GM21515 (cell line): Measurements from ENCODE around the gene TRABD.
"Not testable (repeated sequence)": the region's sequence is repeated elsewhere in the genome, so short reads cannot be mapped to it uniquely, and the experiment has no call there.

ENCODE experiments used
- ATAC-seq: cut with Tn5 transposase; IDR thresholded peaks from one replicate; pipeline ENCODE4 v1.9.1; 2021; ENCODE audit not compliant: unreplicated experiment

TRABD gene

GRCh38 chr22:50200461-50201190 is 14.9 kb downstream of the TRABD start, which contains the start of gene SELENOO:
SELENOO (plus strand) TSS chr22:50201011; CDS start chr22:50201037, 26 bp downstream.
- ATAC-seq, result peak; percentile 68

- peak; percentile 22 for ATAC-seq
These were observed 15.7 kb downstream of the TRABD start for GRCh38 chr22:50201191-50202129.

DNA sequence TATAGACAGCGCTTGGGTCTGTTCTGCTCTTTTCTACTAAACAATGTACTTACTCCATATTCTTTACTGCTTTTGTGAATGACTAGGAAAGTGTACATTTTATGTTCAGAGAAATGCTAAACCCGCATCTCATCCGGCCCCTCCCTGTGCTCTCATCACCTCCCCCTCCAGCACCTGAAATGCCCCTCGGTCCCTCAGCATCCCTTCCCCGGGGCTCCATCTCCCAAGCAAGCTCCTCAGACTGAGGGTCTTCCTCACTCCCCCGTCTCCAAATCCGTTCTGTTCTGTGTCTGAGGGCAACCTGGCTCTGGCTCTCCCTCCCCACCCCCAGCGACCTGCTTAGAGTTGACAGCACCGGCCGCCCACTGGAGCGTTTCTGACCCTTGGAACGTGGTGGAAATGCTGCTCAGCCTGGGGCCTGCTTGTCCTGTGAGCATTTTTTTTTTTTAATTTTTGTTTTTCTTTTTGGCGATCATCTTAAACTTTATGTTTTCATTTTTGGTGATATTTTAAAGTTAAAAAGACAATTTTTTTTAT is 16.5 kb downstream of the TRABD start:
- ATAC-seq, result no peak

DNA sequence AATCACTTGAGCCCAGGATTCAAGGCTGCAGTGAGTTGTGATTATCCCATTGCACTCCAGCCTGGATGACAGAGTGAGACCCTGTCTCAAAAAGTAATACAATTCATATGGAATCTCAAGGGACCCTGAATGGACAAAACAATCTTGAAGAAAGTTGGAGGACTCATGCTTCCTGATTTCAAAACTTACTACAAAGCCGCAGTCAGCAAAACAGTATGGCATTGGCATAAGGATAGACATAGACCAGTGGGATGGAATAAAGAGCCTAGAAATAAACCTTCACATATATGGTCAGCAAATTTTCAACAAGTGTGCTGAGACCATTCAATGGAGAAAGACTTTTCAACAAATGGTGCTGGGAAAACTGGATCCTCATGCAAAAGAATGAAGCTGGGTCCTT is 17.6 kb downstream of the TRABD start:
- no peak for ATAC-seq

DNA sequence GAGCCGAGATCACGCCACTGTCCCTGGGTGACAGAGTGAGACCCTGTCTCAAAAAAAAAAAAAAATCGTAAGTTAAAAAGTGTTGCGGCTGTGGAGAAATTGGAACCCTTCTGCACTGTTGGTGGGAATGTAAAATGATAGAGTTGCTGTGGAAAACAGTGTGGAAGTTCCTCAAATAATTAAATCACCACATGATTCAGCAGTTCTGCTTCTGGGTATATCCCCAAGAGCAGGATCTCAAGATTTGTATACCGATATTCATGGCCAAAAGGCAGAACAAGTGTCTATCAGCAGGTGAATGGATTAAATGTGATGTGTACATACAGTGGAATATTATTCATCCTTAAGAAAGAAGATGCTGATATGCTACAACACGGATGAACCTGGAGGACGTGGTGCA is 18.9 kb downstream of the TRABD start:
- ATAC-seq, result no peak

DNA sequence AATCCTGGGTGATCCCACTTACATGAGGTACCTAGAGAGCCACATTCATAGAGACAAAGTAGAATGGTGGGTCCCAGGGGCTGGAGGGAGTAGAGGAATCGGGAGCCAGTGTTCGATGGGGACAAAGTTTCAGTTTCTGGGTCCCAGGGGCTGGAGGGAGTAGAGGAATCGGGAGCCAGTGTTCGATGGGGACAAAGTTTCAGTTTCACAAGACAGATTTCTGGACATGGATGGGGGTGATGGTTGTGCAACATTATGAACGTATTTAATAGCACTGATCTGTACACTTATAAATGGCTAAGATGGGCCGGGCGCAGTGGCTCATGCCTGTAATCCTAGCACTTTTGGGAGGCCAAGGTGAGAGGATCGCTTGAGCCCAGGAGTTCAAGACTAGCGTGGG is 19.3 kb downstream of the TRABD start:
- ATAC-seq, result not testable (repeated sequence)

- ATAC-seq, result no peak
These were observed 20.3 kb downstream of the TRABD start for GRCh38 chr22:50205781-50206569.

DNA sequence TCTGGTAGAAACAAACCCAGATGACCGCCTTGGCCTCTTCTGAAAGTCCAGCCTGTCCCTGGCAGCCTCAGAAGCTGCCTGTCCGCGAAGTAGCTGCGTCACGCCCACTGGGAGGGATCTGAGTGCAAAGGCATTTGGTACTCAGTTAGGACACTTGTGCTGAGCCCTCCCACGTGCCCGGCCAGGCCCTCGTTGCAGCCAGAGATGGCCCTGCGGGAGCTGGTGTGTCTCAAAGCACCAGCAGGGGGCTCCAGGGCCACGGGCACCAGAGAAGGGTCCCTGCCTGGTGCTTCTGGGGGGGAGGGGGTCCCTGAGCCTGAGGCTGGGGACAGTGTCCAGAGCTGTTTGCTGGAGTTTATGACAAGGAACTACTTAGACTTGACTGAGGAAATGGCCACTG is 20.9 kb downstream of the TRABD start:
- no peak for ATAC-seq

DNA sequence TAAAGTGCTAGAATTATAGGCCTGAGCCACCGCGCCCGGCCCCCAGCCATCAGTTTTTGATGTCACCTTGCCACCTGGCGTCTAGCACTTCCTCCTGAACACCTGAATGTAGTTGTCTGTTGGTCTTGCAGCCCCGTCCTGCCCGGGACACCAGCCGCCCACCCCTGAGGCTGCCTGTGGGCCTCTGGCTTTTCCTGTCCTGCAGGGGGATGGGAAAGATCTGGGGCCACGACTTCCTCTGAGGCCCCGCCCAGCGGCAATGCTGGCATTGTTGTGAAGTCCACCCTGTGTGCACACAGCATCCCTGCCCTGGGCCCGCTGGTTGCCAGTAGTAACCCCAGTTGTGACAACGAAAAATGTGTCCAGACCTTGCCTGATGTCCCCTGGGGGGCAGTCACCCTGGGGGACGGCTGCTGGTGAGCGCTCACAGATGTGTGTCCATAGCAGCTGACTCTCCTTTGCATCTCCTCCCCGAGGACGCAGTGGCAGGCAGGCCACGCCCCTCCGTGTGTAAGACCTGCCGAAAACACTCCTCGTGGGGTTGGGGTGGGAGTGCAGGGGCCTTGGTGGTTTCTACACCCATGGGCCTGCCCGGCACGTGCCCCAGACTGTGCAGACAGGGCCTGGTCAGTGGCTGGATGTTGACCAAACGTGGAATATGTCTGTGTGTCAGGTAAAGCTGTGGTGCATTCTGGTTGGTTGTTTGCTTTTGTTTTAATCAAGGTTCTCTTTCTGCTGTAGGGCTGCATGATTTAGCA is 21.8 kb downstream of the TRABD start:
- ATAC-seq, result no peak

- ATAC-seq, result no peak
These were observed 22.8 kb downstream of the TRABD start for GRCh38 chr22:50208430-50208938.

DNA sequence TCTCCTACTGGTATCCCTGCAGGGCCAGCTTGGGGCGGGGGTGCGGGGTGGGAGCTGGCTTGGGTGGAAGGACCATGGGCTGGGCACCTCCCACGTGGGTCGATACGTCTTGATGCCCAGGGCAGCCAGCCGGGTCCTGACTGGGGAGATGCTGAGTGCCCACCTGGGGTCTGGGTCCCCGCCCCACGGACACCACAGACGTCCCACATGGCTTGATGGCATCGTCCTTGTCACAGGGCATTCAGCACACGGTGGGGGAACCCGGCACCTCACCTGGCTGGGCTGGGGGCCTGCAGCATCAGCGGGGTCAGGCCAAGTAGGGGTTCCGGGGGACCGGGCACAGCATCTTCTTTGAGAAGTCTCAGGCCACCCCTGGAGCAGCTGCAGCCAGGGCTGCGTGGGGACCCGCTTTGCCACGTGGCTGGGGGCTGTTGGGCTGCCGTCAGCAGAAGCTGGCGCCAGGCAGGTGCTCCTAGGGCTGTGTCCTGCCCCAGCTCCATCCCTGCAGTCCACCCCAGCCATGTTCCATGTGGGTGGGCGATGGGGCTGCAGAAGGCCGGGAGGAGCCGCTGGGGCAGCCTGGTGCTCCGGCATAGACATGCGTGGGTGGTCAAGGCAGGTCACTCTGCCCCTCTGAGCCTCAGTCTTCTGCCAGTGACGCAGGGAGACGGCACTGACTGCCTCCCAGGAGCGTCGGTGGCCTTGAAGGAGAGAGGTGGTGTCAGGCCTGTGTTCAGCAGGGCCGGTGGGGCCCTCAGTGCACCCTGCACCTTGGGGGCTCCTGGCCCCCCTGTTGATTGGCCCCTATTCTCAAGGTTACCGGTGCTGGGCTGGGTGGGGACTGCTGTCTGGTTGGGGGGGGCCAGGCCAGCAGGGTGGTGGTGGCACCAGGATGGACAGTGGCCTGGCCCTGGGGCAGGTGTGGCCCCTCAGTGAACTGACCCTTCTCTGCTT is 23.5 kb downstream of the TRABD start:
- ATAC-seq, result no peak

- ATAC-seq, result no peak
These were observed 24.2 kb downstream of the TRABD start for GRCh38 chr22:50209893-50210292.

DNA sequence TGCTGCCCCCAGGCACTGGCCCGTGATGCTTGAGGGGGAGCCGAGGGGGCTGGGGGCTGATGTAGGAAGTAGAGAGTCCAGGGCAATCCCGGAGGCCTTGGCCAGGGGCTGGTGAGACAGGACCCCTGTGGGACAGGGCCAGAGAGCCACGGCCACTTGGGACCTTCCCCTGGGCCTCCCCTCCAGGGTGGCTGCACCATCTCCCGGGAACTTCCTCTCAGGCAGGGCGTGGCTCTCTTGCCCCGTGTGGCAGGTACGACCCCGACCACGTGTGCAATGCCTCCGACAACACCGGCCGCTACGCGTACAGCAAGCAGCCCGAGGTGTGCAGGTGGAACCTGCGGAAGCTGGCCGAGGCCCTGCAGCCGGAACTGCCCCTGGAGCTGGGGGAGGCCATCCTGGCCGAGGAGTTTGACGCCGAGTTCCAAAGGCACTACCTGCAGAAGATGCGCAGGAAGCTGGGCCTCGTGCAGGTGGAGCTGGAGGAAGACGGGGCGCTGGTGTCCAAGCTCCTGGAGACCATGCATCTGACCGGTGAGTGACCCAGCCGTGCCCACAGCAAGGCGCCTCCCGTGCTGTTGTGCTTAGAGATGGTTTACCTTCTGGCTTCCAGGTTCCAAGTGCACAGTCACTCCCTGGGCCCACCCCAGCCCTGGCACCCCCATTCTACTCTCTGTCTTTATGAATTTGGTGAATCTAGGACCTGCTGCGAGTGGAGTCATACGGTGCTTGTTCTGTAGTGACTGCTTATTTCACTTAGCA is 24.8 kb downstream of the TRABD start:
- ATAC-seq, result no peak

DNA sequence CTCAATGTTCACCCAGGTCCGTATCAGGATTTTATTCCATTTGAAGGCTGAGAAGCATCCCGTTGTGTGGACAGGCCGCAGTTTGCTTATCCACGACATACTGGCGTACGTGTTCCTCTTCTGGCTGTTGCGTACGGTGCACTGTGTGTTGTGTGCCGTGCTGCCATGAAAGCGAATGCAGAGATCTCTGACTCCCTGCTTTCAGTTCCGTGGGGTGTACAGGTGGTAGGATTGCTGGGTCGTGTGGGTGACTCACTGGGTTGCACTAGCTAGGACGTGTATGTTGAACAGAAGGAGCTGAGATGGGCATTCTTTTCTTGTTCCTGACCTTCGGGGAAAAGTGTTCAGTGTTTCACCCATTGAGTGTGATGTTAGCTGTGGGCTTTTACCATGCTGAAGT is 25.4 kb downstream of the TRABD start:
- no peak for ATAC-seq

DNA sequence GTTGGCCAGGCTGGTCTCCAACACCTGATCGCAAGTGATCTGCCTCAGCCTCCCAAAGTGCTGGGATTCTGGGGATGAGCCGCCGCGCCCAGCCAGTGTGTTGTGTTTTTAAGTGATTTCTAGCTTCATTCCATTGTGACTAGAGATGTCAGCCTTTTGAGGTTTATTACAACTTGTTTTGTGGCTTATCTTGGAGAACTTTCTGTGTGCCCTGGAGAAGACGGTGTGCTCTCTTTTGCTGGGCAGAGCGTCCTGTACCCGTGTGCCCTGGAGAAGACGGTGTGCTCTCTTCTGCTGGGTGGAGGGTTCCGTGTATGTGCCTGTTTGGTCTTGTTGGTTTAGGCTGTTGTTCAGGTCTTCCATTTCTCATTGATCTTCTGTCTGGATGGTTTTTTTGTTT is 27.6 kb downstream of the TRABD start:
- no peak for ATAC-seq

- no peak for ATAC-seq
These were observed 29.8 kb downstream of the TRABD start for GRCh38 chr22:50215297-50216054.

DNA sequence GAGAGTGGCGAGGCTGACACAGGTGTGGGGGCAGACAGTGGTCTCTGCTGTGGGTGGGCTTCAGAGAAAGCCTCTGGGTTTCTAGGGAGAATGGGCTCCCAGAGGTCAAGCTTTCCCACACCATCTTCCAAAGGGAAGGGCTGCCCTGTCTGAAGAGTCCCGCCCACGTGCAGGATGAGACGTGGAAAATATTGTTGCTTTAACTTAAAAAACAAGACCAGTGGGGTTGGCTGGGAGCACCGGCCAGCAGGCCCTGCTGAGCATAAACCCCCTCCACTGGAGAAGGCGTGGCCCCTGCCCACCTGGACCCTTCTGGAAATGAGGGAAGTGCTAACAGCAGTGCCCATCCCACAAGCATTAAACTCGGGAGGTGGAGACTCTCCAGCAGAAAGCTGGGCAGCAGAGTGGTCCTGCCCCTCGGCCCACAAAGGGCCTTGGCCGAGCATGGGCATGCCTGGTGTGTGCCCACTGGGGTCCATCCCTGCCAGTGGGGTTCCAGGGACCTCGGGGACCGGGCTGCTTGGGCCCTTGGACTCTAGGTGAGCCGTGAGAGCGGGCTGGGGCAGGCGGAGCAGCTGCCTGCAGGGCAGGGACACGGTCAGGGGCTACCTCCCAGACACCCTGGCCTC is 30.5 kb downstream of the TRABD start:
- no peak for ATAC-seq
